Inferior parietal cortex (tissue), 1 donor: Measurements from ENCODE around the gene SPRR2G.
"Not testable (repeated sequence)": the region's sequence is repeated elsewhere in the genome, so short reads cannot be mapped to it uniquely, and the experiment has no call there.

Experiments used
- DNase-seq: peaks from one replicate; pipeline ENCODE4 v3.0.0-alpha.2; 2016; ENCODE audit errors: extremely low spot score

Gene SPRR2G

GRCh38 chr1:153150846-153151245, at the start of gene SPRR2G:
TSS of gene SPRR2G (minus strand) at chr1:153150890. CDS start at chr1:153150110, 780 bp downstream.
- no peak for DNase-seq

GRCh38 chr1:153195216-153195615, 44.5 kb upstream of the SPRR2G start:
- no peak for DNase-seq

GRCh38 chr1:153194331-153195050, 43.8 kb upstream of the SPRR2G start:
- DNase-seq, result no peak

GRCh38 chr1:153192697-153193096, 42.0 kb upstream of the SPRR2G start:
- no peak for DNase-seq

DNA sequence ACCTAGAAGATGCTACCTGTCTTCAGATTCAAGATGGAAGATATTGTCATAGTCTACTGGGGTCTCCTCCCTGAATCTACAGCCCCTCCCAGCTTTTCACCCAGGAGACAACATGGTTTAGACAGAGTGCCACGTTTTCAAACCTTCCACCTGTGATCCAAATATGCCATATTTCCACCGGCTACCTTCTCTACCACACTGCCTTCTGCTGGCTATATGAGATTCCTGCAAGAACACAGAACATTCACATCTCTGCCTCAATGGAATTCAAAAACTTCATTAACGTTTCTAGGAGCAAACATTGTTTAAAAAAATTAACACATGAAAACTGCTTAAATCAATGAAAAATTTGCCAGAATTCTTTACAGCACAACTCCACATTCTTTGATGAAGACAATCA, 39.7 kb upstream of the SPRR2G start:
- DNase-seq, result no peak

DNA sequence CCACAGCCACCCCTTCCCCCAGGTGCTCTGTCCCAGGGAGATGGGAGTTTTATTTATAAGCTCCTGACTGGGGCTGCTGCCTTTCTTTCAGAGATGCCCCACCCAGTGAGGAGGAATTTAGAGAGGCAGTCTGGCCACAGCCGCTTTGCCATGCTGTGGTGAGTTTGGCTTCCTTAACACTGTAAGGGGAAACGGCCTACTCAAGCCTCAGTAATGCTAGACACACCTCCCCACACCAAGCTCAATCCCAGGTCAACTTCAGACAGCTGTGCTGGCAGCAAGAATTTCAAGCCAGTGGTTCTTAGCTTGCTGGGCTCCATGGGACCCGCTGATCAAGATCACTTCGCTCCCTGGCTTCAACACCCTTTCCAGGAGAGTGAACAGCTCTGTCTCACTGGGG, 37.6 kb upstream of the SPRR2G start:
- not testable (repeated sequence) for DNase-seq

DNA sequence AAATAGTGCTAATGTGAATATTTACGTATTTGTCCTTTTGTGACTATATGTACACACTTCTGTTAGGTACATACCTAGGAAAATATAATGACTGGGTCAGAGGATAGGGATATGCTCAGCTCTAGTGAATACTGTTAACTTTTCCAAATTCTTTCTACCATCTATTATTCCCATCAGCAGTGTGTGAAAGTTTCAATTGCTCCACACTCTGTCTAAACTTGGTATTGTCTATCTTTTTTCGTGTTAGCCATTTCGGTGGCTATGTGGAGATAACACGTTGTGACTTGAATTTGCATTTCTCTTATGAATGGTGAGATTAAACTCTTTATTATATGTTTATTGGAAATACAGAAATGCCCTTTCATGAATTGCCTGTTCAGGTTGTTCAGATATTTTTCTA, 29.9 kb upstream of the SPRR2G start:
- no peak for DNase-seq

- no peak for DNase-seq
These were observed 28.2 kb upstream of the SPRR2G start for GRCh38 chr1:153178922-153179321.

DNA sequence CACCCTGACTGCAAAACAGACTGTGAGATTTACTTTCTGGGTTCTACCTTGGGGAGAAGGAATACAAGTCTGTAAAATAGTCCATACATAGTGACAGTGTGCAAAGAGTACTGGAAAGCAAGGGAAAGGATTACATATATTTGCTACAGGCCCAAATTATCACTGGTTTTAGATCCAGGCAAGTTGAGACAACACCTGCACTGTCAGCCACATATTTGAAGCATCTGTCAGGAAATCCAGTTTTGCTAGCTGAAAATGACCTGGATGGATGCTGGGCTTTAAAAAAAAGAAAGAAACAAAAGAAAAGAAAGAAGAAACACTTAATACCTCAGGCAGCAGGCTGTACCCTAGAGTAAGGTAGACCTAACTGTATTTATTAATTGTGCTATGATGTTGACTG, 23.9 kb upstream of the SPRR2G start:
- DNase-seq, result no peak

- DNase-seq, result no peak
These were observed 18.0 kb upstream of the SPRR2G start for GRCh38 chr1:153168686-153169085.

GRCh38 chr1:153155541-153155940, 4.9 kb upstream of the SPRR2G start:
- no peak for DNase-seq

DNA sequence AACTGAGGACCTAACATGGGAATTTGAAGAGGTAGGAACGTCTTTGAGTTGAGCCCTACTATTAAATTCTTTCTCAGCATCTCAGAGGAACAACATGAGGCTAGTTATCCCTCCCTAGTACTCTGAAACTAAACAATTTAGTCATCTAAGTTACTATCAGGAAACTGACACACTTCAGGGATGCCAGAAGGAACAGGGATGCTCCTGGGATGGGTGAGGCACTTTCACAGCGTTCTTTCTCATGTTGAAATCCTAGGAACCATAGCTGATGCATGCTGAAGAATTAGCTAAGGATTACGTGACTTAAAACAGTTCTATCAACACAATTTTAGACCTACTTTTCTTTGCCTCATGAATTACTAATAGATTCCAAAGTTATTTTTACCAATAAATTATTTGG, 1.8 kb upstream of the SPRR2G start:
- DNase-seq, result no peak

DNA sequence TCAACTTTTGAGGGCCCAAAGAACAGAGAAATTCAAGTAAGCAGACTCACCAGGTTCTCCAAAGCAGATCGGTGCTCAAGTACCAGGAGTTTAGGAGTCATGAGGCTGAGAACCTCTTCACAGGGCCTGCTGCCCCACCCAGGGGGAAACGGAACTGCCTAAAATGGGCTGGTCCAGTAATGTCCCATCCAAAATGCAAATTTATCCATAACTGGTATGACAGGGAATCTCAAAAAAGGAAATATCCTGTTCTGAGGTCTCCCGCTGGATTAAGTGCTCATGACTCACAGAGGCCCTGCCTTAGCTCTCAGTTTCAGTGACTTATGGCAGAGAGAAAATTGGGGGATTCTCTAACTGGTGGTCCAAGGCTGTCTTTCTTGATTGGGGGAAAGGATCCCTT, 9.3 kb downstream of the SPRR2G start:
- no peak for DNase-seq

DNA sequence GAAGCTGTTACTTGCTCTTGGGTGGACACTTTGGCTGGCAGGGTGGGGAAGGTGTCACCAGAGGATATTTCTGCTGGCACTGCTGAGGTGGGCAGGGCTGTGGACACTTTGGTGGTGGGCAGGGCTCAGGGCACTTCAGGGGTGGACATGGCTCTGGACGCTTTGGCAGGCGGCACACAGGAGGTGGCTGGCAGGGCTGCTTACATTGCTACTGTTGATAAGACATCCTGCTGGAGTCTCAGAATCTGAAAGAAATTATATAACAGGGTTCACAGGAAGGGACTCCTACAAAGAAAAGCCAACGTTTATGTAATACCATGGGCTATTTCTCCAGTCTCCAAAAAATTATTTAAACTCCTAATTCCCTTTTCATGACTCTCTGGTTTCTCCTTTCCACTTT, 10.2 kb downstream of the SPRR2G start:
- DNase-seq, result no peak

GRCh38 chr1:153133743-153134142, 16.9 kb downstream of the SPRR2G start:
- no peak for DNase-seq

GRCh38 chr1:153133267-153133666, 17.4 kb downstream of the SPRR2G start:
- no peak for DNase-seq

DNA sequence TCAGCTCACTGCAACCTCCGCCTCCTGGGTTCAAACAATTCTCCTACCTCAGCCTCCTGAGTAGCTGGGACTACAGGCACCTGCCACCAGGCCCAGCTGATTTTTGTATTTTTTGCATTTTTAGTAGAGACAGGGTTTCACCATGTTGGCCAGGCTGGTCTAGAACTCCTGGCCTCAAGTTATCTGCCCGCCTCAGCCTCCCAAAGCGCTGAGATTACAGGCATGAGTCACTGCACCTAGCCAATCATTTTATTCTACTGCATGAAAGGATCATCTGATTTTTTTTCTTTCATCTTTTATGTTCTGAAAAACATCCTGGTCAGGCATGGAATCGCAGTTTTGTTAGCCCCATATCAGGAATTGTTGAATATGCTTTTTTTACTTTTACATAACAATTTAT, 22.0 kb downstream of the SPRR2G start:
- not testable (repeated sequence) for DNase-seq

- no peak for DNase-seq
These were observed 23.4 kb downstream of the SPRR2G start for GRCh38 chr1:153127296-153127695.

DNA sequence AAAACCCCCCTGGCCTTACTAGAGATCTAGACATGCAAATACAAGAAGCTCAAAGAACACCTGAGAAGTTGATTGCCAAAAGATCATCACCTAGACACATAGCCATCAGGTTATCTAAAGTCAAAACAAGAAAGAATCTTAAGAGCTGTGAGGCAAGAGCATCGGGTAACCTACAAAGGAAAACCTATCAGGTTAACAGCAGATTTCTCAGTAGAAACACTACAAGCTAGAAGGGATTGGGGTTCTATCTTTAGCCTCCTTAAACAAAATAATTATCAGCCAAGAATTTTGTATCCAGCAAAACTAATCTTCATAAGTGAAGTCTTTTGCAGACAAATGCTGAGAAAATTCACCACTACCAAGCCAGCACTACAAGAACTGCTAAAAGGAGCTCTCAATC, 25.2 kb downstream of the SPRR2G start:
- DNase-seq, result no peak

- not testable (repeated sequence) for DNase-seq
These were observed 26.9 kb downstream of the SPRR2G start for GRCh38 chr1:153123793-153124192.

DNA sequence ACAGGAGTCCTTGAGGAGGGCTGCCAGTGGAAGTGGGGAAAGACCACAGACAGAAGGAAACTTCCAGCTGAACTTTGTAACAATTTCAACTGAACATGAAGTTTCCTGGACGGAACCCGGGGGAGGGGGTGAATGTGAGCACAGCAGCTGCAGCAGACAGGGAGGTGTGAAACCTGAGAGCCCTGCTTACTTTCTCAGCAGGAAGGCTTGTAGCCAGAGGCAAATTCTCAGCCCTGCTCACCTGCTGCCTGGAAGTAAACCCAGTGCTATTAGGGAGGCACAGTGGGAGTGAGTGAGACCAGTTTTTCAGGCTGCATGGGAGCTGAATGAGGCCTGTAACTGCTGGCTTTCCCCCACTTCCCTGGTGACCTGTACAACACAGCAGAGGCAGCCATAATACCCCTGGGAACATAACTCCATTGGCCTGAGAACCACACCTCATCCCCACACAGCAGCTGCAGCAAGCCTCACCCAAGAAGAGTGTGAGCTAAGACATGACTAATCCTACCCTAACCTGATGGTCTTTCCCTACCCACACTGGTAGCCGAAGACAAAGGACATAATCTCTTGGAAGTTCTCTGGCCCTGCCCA, 27.8 kb downstream of the SPRR2G start:
- no peak for DNase-seq

GRCh38 chr1:153120945-153121344, 29.7 kb downstream of the SPRR2G start:
- no peak for DNase-seq

DNA sequence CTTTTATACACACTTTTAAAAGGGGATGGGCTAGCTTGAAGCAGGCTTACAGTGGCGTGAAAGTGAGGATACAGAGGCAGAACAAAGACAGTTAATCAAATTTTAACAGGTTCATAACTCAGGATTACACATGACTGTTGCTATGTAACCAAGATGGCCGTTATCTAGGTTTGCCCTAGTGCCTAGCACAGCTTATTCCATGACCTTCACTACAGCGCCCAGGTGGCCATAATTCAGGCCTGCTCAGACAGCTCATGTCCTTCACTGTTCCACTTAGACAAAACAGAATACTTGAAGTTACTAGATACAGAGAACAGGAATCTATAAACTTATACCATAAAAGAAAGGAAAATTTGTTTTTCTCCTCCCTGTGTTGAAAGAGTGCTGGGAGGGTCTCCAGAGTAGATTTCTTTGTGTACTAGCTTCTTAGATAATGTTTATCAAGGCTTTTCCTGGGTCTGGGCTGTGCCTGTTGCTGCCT, 31.2 kb downstream of the SPRR2G start:
- no peak for DNase-seq

GRCh38 chr1:153115264-153115663, 35.4 kb downstream of the SPRR2G start:
- DNase-seq, result not testable (repeated sequence)
